Ecto neural progenitor cell (in vitro differentiated cells): Measurements from ENCODE around the gene SLAMF9.
A peak's percentile ranks its signal among the peaks of the same experiment; 100 is the strongest.

Experiments used
- DNase-seq: peaks from one replicate; pipeline ENCODE4 v3.0.0-alpha.2; 2018; ENCODE audit warnings: low spot score

SLAMF9 gene

DNA sequence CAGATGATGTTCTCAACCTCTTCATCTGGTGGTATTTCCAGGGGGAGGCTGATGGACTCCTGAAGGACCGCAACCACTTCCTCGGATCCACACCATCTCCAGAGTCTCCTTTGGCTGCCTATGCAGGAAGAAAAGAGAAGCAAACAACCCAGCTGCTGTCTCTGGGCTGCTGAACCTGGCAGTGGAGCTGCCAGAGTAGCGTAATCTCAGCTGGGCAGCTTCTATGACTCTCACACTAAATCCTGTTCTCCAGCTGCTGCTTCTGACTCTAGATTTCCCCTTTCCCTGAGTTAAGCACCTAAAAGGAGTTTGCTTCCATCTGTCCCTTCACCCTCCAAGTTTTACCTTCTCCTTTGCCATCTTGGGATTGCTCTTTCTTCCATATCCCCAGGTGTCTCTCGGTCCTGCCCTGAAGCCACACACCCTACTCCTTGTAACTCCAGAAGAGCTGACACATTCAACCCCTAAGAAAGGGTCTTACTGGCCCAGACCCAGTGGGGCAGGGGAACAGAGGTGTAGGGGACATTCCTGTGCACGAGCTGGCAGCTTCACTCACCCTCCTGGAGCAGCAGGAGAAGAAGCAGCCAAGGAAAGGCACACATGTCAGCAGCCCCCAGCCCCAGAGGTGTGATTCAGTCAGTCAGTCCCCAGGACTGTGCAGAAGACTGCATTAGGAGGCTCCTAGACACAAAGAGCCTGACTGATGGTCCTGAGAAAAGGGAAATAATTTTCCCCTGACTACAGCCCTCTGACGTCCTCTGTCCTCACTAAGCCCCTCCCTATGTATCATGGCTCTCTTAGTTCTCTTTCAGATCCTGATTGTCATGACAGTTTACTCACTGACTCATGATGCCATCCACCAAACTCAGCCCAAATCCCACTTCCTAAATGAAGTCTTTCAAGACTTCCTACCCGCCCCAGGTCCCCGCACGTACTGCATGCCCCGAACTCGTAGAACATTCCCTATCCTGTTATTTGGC lies at the start of gene SLAMF9:
TSS of gene SLAMF9 (minus strand) at position 702 of the 980 bp plus-strand sequence. CDS start at position 602, 100 bp downstream.
- DNase-seq = no peak

DNA sequence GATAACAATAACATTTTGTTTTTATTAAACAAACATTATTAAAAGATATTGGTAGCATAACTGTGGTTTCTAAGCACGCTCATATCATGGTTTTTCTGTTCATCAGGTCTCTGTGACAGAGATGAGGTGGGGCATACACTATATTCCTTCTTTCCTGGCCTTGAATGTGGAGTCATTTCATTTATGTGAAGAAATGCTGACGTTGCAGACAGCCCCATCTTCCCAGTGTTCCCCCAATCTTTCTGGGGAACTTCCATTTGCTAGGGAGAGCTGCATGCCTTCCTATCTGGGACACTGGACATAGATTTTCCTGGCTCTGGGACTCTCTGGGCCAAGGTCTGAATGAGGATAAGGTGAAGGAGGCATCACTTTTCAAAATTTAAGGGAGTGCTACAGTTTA lies 47.4 kb upstream of the SLAMF9 start:
- DNase-seq = no peak

DNA sequence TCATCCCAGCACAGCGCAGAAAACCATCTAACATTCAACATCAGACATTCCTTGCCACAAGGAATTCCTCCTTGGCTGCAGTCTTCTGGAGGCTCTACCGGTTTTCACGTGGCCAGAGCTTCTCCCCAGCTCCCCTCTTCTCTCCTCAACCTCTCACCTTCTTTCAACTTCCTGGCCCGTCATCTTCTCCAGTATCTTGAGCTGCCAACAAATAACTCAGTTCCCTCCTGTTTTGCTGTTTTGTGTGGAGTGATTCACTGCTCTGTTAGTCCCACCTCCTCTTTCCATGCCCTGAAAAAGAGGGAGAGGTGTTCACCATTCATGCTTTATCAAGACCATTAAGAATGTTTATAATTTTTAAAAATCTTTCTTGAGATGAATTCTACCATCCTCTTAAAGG lies 45.2 kb upstream of the SLAMF9 start:
- no peak for DNase-seq

DNA sequence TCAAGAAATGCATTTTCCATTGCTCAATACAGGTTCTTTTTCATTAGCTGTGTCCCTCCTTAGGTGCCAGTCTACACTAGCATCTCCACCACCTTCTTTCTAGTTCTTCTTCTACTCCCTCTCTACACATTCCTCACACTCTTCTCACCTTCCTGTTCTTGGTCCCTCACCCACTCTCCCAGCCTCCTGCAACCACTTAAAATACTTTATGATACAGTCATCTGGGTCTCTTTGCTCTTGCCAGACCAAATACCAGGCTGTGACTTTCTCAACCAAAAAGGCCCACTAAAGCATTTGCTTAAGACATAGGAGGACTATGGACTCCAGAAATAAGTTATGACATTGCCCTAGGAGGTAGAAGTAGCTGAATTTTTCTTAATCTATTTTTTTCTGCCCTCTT lies 42.6 kb upstream of the SLAMF9 start:
- DNase-seq = no peak

DNA sequence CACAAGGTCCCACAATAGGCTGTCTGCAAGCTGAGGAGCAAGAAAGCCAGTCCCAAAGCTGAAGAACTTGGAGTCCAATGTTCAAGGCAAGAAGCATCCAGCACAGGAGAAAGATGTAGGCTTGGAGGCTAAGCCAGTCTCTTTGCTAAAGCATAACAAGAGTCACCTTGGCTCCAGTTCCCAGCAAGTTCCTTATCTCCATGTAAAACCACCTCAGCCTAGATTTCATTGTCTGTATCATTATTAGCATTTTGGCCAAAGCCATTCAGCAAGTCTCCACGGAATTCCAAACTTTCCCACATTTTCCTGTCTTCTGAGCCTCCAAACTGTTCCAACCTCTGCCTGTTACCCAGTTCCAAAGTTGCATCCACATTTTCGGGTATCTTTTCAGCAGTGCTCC lies 40.9 kb upstream of the SLAMF9 start:
- DNase-seq = no peak

DNA sequence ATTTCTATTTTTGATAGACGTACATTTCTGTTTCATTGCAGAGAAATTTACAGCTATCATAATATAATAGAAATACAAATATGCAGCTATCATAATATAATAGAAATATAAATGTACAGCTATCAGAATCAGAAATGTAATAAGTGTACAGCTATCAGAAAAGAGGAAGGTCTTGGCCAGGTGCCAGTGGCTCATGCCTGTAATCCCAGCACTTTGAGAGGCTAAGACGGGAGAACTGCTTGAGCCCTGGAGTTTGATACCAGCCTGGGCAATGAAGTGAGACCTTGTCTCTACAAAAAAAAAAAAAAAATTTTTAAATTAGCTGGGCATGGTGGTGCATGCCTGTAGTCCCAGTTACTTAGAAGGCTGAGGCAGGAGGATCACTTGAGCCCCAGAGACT lies 39.9 kb upstream of the SLAMF9 start:
- no peak for DNase-seq

DNA sequence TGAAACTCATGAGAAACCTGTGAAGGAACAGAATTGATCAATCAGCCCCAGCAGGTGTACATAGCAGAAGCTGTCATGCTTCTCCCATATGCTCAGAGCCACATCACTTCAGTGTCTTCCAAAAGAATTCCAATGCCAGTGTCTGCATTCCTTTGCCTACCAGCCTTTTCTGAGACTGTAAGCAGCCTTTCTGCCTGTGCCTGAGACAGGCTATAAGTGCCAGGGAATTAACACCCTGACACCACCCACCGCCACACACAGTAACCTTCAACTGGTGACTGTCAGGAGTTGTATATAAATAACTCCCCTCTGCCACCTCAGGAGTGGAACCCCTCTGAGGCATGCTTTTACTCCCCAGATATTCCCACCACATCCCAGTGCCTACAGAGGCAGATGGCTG lies 38.1 kb upstream of the SLAMF9 start:
- no peak for DNase-seq

DNA sequence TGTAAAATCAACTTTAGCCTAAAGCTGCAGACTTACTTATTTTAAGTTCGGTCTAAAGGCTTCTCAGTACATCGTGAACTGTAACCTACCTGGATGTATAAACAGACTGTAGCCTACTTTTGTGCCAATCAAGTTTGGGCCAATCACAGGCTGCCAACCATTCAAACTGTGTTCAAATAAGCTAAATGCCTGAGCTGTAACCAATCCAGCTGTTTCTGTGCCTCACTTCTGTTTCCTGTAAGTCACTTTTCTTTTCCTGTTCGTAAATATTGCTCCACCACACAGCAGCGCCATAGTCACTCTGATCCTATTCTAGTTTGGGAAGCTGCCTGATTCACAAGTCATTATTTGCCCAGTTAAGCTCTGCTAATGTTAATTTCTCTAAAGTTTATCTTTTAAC lies 37.5 kb upstream of the SLAMF9 start:
- DNase-seq = no peak

DNA sequence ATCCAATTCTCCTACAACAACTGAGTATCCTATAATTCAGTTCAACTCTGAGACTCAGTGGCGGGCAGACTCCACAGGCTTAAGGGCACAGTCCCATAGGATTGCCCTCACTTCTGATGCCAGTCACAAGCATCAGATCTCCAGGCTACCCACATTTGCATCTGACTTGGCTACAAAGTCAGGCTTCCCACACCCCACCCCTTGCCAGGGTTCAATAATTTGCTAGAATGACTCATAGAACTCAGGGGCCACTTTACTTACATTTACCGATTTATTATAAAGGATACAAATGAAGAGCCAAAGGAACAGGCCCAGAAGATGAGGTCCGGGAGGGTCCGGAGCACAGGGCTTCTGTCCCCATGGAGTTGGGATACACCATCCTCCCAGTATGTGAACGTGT lies 36.0 kb upstream of the SLAMF9 start:
- no peak for DNase-seq

DNA sequence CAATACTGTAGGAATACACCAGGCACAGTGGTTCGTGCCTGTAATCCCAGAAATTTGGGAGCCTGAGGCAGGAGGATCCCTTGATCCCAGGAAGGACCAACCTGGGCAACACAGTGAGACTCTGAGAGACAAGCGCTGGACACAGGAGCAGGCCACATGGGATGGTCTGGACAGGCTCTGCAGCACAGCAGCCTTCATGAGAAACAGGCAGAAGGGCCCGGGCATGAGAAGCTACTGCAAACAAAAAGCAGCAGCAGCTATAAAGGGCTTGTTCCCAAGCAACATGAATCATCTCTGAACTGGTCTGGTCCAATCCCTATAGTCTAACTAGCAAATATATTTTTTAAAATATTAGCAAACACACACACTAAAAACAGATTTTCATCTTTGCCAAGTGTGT lies 35.5 kb upstream of the SLAMF9 start:
- no peak for DNase-seq

DNA sequence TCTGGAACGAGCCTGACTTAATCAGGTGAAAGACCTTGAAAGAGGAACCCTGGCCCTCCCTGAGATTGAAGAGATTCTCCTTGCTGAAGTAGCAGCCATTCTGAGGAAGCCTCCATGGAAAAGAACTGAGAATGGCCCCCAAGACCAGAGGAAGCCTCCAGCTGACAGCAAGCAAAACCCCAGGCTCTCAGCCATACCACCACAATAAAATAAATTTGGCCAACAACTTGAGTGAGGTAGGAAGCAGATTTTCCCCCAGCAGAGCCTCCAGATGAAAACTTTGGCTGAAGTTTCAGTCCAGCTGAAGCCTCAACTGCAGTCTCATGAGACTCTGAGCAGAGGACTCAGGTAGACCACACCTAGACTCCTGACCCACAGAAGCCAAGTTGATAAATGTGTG lies 34.0 kb upstream of the SLAMF9 start:
- DNase-seq = no peak

DNA sequence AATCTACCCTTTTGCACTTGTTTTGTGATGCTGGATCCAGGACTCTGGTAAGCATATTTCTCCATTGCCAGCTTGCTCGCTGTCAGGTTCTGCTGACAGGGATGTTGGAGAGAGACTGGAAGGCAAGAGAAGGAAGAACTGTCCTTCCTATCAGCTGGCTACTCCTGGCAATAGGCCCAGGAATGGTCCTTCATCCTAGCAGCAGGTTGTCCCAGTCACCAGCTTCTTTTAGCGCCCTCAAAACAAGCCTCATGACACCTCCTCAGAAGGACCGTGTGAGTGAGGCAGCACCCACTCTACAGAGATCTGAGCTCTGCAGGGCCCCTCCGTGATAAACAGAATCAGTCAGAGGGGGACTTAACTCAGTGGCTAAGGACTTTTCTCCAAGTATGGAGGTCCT lies 33.1 kb upstream of the SLAMF9 start:
- no peak for DNase-seq

DNA sequence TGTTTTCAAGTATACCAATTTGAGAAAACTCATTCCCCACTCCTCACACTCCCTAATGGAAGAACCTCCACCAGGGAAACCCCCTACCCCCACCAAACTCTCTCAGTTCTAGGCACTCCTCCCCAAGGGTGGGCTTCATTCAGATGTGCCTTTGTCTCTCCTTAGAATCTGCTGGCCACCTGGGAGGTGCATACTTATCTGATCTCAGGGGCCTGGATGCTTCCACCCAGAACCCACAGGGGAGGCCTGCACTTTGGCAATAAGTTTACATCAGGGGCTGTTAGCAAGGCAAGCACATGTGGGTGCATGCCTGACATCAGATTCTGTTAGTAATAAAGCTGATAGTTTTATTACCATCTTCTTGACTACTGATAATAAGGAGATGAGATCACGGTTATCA lies 32.5 kb upstream of the SLAMF9 start:
- DNase-seq = no peak

DNA sequence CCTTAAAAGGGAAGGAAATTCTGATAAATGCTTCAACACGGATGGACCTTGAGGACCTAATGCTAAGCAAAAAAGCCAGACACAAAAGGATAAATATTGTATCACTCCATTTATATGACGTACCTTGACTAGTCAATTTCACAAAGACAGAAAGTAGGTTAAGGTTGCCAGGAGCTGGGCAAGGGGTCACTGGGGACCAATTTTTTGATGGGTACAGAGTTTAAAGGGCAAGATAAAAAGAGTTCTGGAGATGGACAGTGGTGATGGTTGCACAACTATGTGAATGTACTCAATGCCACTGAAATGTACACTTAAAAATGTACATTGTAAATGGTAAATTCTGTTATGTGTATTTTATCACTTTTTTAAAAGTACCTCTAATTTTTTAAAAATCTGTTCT lies 32.1 kb upstream of the SLAMF9 start:
- no peak for DNase-seq

DNA sequence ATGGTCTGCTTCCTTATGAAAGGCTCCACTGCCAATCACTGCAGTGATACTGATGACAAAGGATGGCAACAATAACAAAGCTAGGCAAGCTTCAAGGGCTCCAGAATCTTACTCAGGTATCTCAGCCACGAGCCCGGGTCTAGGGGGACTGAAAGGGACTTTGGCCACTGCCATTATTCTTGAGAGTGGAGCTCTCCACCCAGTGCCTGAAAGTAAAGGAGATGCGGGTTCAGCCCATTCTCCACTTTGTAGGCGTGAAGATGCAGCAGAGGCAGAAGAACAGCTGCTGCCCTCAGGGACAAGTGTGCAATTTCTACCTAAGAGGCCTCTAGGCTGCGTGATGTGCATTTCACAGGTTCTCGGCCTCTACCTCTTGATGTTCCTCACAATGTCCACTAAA lies 31.4 kb upstream of the SLAMF9 start:
- no peak for DNase-seq

DNA sequence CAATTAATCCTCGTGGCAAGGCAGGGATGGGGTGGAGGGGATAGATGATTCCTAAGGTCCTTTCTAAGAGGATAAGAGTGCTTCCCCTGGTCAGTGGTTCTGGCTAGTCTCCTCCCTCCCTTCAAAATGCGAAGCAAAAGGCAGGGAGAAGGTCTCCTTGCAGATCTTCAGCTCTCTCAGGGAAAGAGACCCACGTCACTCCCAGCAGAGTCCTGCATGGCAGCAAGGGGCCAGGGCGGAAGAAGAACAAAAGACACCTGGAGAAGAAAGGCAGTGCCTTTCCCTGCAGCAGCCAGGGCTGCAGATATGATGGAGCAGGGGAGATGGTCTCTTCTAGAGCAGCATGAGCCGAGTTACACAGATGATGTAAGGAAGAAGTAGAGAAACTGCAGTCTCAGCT lies 29.6 kb upstream of the SLAMF9 start:
- peak; percentile 28 for DNase-seq

DNA sequence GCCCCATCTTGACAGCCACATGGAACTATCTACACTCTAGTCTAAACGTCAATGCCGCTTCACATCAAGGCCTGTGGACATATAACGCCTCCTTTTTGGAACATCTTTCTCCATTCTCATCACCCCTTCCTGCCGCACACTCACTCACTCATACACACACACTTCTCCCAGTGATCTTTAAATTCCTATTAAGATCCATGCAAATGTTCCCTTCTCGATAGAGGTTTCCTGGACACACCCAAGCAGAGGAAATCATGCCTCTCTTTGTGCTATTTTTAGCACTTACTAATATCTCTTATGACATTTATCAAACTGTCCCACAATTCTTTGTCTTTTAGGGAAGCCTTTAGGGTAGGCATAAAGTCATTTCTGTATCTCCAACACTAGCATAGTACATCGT lies 28.2 kb upstream of the SLAMF9 start:
- no peak for DNase-seq

DNA sequence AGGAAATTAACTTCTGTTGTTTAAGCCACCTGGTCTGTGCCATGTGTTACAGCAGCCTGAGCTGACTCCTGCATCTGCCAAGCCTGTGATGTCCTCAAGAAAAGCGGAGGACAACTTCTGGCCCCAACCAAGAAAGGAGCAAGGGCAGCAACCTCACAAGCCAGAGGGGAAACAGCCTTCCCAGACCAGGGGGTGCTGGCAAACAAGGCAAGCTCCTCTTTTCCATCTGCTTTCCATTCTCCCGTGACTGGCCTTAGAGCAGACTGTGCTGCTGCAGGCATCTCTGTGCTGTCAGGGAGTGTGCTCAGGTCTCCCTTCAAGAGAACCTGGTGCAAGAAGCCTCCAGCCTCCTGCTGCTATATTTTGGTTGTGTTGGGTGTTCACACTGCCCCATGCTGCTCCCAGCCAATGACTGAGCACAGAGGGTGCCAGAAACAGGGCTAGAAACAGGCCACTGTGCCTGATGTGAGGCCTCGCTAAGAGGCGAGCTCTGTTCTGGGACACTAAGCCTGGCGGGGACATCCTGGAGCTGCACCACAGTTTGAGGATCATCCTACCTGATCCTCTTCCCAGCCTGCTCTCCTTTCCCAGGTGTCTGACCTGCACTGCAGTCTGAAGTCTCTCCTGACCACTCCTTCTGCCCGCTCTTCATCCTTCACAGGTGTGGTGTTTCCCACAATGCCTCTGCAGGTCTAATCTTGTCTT lies 27.5 kb upstream of the SLAMF9 start:
- peak; percentile 21 for DNase-seq

DNA sequence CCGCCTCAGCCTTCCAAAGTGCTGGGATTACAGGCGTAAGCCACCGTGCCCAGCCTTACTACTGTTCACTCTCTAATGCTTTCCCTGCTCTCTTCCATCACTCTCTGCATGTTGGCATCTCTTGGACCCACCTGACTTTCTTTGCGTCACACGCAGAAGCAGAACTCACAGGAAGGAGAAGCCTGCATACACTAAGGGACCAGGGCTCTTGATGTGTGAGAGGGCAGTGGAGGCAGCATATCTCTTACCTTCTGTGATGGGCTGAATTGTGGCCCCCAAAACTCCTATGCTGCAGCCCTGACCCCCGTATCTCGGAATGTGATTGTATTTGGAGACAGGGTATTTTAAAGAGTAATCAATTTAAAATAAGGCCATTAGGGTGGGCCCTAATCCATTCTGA lies 26.7 kb upstream of the SLAMF9 start:
- peak; percentile 33 for DNase-seq

DNA sequence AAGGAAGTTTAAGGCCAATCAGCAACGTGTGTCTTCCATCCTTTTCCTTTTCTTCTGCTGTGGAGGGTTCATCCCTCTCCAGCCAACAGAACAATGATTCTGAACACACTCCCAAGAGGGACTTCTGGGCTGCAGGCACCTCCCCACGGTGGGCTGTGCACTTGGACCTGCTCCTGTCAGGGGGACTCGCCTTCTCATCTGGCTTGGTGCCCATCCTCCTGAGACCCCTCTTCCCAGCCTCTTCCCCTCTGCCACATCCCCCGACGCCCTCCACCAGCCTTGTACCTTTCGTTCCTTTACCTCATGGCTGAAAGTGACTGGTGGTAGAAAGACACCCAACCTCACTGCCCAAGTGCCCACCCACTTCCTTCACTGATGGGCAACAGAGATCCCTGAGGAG lies 26.0 kb upstream of the SLAMF9 start:
- no peak for DNase-seq

DNA sequence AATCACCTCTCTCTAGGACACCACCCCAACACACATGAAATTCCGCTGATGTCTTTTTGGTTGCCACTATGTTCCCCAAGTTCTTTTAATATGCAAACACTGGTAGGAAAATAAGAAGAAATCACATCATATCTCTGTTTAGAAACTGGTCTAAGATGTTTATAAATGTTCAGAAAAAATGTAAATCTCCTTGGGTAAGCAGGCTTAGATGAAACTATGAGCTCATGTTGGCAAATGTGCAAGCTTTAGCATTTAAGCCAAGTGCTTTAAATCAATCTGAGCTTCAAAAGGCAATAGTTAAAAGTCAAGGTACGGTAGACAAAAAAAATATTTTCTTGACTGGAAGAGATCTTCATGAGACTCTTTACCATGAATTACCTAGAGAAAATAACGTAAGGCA lies 25.2 kb upstream of the SLAMF9 start:
- no peak for DNase-seq

DNA sequence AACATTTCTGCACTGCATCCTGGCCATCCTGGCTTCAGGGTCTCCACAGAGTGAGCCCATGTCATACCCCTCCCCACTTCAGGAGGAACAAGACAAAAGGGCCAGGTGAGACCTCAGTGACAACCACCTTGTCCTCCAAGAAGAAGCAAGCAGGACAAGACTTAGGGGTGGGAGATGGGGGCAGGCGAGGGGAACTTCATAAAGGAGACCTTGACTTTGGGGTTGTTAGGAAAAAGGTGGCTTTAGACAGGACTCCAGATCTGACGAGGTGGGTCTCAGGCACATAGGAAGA lies 24.0 kb upstream of the SLAMF9 start:
- no peak for DNase-seq

DNA sequence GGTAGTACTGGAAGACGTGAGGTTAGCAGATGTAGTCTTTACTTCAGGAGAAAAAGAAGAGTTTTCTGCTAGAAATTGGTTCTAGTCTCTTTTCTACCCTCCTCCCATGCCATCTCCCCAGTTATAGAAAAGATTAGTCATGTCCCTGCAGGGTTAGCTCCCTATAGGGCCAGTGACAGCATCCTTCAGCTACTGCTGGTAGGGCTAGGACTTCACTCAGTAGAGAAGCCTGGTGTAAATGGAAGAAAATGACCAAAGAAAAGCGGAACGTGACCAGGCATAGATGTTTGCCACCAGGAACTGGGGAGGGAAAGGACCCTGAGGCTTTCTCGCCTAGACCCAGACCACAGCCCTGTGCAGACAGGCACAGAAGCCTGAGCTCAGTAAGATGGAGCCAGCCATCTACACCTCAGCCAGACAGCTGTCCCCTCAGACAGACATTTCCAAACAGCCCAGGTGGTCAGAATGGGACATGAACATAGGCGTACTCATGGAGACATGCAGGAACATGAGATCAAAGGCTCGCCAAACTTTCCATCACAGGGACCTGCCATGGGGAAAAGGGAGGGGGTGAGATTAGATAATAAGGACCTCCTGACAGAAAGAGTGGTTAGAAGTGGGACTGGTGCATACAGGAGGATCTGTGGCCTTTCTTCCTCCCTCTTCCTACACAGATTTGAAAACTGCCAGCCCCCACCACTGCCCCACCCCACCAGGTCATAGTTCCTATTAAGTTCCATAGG lies 23.5 kb upstream of the SLAMF9 start:
- DNase-seq = no peak
